Keratinocyte (primary cell): ENCODE measurements around the gene NOS3.

ENCODE experiments used
- CTCF ChIP-seq, 3 experiments: IDR thresholded peaks in 1 of 3; conservative IDR thresholded peaks in 1 of 3; optimal IDR thresholded peaks in 1 of 3; 2 replicates in 2 of 3; 3 replicates in 1 of 3; pipeline versions ENCODE3 to v1.5.1; 2011; ENCODE audit warnings: low read length in 3 of 3, mild to moderate bottlenecking in 3 of 3, moderate library complexity in 2 of 3, control low read depth in 1 of 3, inconsistent platforms in 1 of 3; ENCODE audit not compliant: insufficient read depth in 2 of 3; ENCODE audit errors: extremely low read depth in 1 of 3
- EZH2 ChIP-seq: IDR thresholded peaks from one replicate; pipeline ENCODE4 v1.6.1; 2012; ENCODE audit warnings: inconsistent platforms, mild to moderate bottlenecking, low read length, moderate library complexity

GRCh38 chr7:151000897-151001495, 10.2 kb downstream of the NOS3 start:
- TF ChIP-seq CTCF (optimal IDR thresholded peaks at IDR 0.05 in 1 of 3, IDR thresholded peaks at IDR 0.05 in 1 of 3, conservative IDR thresholded peaks at IDR 0.05 in 1 of 3; ENCODE audit: extremely low read depth in 1 of 3, insufficient read depth in 2 of 3, low read length in 3 of 3): no peak
- TF ChIP-seq EZH2: no peak
